GM18867 (cell line): ENCODE data around the gene ADARB2.
A peak's percentile ranks its signal among the peaks of the same experiment; 100 is the strongest.

ENCODE experiments used
- ATAC-seq: cut with Tn5 transposase; IDR thresholded peaks from one replicate; pipeline ENCODE4 v1.9.1; 2021; ENCODE audit warnings: mild to moderate bottlenecking, moderate library complexity; ENCODE audit not compliant: unreplicated experiment

Gene ADARB2

GRCh38 chr10:1664333-1664964 is 72.9 kb downstream of the ADARB2 start:
- no peak for ATAC-seq

GRCh38 chr10:1663226-1663625 is 74.1 kb downstream of the ADARB2 start:
- no peak for ATAC-seq

GRCh38 chr10:1662438-1663025 is 74.8 kb downstream of the ADARB2 start:
- ATAC-seq: no peak

DNA sequence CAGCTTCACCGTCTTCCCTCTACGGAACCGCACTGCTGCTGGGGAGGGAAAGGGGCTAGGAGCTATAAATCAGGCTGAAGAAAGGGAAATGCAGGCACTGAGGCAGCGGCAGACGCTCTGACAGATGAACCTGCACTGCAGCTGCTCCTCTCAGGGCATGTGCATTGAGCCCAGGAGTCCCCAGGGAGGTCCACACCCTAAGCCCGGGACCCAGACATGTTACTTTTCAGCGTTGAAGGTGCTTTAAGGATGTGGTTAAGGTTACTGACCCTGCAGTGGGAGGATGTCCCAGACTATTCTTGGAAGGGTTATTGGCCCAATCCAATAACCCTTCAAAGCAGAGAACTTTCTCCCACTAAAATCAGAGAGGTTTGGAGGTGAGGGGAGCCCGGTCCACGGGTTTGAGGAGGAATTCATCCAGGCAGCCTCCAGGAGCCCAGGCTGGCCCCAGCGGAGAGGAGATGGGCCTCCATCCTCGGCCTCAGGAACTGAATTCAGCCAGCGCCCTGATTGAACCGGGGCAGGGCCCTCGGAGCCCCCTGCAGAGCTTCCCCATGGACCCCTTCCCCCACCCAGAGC is 75.4 kb downstream of the ADARB2 start:
- peak; percentile 73 for ATAC-seq

- ATAC-seq: no peak
These were observed 75.9 kb downstream of the ADARB2 start for GRCh38 chr10:1661416-1661815.

GRCh38 chr10:1660815-1661214 is 76.5 kb downstream of the ADARB2 start:
- ATAC-seq: no peak

- no peak for ATAC-seq
These were observed 76.9 kb downstream of the ADARB2 start for GRCh38 chr10:1660386-1660785.

DNA sequence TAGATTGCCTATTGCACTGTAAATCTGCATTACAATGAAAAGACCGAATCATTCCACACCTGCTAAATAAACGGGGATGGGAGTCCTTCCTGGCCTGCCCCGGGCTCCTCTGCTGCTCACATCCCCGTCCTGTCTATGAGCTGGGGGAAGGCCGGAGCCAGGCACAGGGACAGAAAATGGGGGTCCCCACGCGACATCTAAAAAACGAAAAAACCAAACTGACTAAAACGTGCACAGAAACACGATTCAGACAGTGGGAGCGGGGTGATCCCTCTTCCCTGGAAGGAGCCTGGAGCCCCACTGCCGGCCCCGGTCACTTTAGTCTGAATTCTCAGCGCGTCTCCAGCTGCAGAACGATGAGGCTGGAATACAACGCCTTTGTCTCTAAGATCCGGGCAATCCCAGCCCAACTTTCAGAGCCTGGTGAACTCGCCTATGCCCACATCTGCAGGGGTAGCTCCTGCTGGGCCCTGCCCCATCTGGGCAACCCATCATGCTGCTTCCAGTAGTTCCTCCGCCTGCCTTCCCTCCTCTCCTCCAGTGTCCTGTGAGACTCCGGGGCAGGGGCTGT is 78.0 kb downstream of the ADARB2 start:
- no peak for ATAC-seq

DNA sequence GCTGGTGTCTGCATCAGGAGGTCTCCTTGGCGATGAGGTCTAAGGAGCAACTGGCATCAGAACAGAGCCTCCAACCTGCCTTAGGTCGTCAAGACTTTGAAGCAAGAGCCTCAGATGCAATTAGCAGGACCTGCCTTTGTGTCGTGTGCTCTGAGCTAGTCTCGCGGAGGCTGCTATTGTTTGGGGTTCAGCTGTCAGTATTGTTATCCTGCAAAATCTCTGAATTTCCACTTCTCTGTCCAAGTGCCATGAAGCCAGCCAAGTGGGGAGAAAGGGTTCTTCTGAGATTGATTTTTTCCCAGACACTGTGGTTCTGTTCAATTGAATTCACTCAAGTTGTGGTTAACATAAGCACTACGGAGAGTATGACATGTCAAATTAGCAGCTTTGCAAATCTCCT is 78.7 kb downstream of the ADARB2 start:
- no peak for ATAC-seq

DNA sequence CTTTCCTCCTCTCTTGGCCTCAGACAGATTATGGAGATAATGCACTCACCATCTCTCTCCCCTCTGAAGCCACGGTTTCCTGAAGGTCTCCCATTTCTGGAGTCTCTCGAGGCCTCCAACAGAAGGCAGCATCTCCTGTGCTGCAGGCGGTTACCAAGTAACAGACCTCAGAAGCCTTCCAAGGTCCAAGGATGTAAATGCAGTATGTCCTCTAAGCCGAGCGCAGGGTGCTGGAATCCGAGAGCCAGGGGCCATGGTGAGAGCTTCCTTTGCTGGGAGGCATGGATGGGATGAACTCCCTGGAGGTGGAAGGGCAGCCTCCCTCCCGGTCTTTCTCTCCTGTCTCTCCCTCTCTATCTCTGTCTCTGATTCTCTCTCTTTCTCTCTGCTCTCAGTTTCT is 79.8 kb downstream of the ADARB2 start:
- no peak for ATAC-seq

DNA sequence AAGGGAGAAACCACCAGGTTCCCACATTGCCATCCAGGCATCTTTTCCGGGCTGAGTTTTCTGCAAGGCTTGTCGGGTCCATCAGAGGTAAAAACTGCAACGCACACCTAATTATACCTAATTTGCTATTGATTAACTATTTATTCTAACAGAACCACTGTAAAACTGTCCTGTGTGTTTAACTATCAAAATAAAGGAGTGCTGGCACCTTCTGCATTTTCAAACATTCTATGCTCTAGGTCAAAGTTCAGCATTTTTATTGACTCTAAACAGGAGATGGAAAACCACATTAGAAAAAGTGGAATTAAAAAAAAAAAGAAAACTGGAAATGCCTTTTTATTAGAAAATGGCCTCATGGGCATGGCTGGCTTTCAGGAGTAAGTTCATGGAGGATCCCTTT is 82.0 kb downstream of the ADARB2 start:
- no peak for ATAC-seq

DNA sequence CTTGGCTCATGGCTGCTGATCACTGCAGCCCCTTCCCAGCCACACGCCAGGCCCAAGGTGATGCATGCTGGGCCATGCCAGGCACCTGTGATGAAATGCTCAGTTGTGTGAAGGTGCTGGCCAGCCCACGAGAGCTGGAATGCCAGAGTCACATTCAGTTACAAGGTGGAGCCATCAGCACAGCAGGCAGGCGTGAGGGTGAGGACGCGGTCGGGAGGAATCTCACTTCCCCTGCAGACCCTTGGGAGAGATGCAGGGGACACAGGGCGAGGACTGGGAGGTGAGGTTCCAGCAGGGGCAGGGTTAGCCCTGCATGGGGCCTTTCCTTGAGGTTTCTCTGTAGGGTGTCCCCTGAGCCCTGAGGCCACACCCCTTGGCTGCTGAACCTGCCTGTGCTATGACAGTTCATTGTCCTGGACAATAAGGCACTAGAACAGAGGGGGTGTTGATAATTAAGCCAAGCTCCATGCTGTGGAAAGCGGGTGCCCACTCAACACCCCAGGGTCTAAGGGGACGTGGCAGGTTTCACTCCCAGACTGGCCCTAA is 82.4 kb downstream of the ADARB2 start:
- no peak for ATAC-seq

GRCh38 chr10:1654247-1654646 is 83.1 kb downstream of the ADARB2 start:
- ATAC-seq: no peak

GRCh38 chr10:1653321-1653720 is 84.0 kb downstream of the ADARB2 start:
- ATAC-seq: no peak

- no peak for ATAC-seq
These were observed 85.2 kb downstream of the ADARB2 start for GRCh38 chr10:1652151-1652550.

- ATAC-seq: no peak
These were observed 85.9 kb downstream of the ADARB2 start for GRCh38 chr10:1651270-1651966.

- ATAC-seq: no peak
These were observed 86.6 kb downstream of the ADARB2 start for GRCh38 chr10:1650542-1651269.

GRCh38 chr10:1648648-1649047 is 88.7 kb downstream of the ADARB2 start:
- ATAC-seq: peak; percentile 70

- no peak for ATAC-seq
These were observed 91.0 kb downstream of the ADARB2 start for GRCh38 chr10:1646332-1646731.

GRCh38 chr10:1645896-1646295 is 91.4 kb downstream of the ADARB2 start:
- no peak for ATAC-seq
